CD4-positive, alpha-beta T cell (primary cell): ENCODE data around the gene TMEM145. TPM values are rescaled to one million over a fixed set of nuclear protein-coding genes. Genes with fewer than 3 reads are reported as not detected.

Experiments
- ATAC-seq: fragments of 200-7000 bp; cut with Tn5 transposase; one replicate; pipeline ENCODE4 v1.10.0; 2022; ENCODE audit warnings: mild to moderate bottlenecking; ENCODE audit not compliant: poor library complexity
- CTCF ChIA-PET: fragments of 350-600 bp; sonication (Branson Sonifier 250); formaldehyde crosslinking; loops from one replicate; lab custom pipeline; 2021; ENCODE audit warnings: antibody characterized with exemption, inconsistent platforms; lab: Charles Lee
- POLR2A ChIA-PET: fragments of 350-600 bp; sonication (Branson Sonifier 250); formaldehyde crosslinking; loops from one replicate; lab custom pipeline; 2021; ENCODE audit warnings: antibody characterized with exemption, inconsistent platforms; lab: Charles Lee
- DNase-seq, 14 experiments: peaks; one replicate each; pipeline ENCODE4 v3.0.0-alpha.2; 2013 to 2020; ENCODE audit warnings: mixed read lengths in 2 of 14
- H3K27ac ChIP-seq, 2 donors: one replicate each; pipeline versions ENCODE4 v1.5.1 to v1.7.0; 2013; ENCODE audit warnings: low read length in 2 of 2, low read depth in 1 of 2, mild to moderate bottlenecking in 1 of 2
- H3K27me3 ChIP-seq, 2 experiments: 1 replicate in 1 of 2; 2 replicates in 1 of 2; pipeline versions ENCODE4 v1.6.1 to v1.7.0; 2013; ENCODE audit warnings: low read length in 2 of 2, control low read depth in 1 of 2, mild to moderate bottlenecking in 1 of 2, moderate library complexity in 1 of 2; ENCODE audit not compliant: insufficient read depth in 2 of 2, control insufficient read depth in 1 of 2
- H3K36me3 ChIP-seq: one replicate; pipeline ENCODE4 v1.6.1; 2013; ENCODE audit warnings: low read length, control low read depth; ENCODE audit not compliant: insufficient read depth
- H3K4me1 ChIP-seq: one replicate; pipeline ENCODE4 v1.6.1; 2013; ENCODE audit warnings: low read length, control low read depth; ENCODE audit not compliant: insufficient read depth
- H3K4me3 ChIP-seq: one replicate; pipeline ENCODE4 v1.5.1; 2013; ENCODE audit warnings: mild to moderate bottlenecking, low read length, moderate library complexity
- H3K9me3 ChIP-seq, 2 experiments: 1 replicate in 1 of 2; 2 replicates in 1 of 2; pipeline versions ENCODE4 v1.6.1 to v1.7.0; 2013; ENCODE audit warnings: low read length in 2 of 2, mild to moderate bottlenecking in 2 of 2, control low read depth in 1 of 2, moderate library complexity in 1 of 2; ENCODE audit not compliant: control insufficient read depth in 1 of 2, insufficient read depth in 1 of 2
- H3K27ac Mint-ChIP-seq: one replicate; pipeline ENCODE4 v1.8.0; 2020; ENCODE audit warnings: mixed read lengths
- H3K27me3 Mint-ChIP-seq: one replicate; pipeline ENCODE4 v1.8.0; 2021; ENCODE audit warnings: mixed read lengths
- H3K36me3 Mint-ChIP-seq: one replicate; pipeline ENCODE4 v1.8.0; 2021; ENCODE audit warnings: low read depth, mixed read lengths
- H3K4me1 Mint-ChIP-seq: one replicate; pipeline ENCODE4 v1.8.0; 2021; ENCODE audit warnings: low read depth, mixed read lengths
- H3K4me3 Mint-ChIP-seq: one replicate; pipeline ENCODE4 v1.8.0; 2020; ENCODE audit warnings: mild to moderate bottlenecking, mixed read lengths
- H3K9me3 Mint-ChIP-seq: one replicate; pipeline ENCODE4 v1.8.0; 2020; ENCODE audit warnings: mixed read lengths
- intact Hi-C, 2 experiments: fragments of 100-400 bp; cut with DNase I in 1 of 2; cut with micrococcal nuclease in 1 of 2; formaldehyde crosslinking; loops; one replicate each; pipeline versions ENCODE4 v1.15.1 to v1.9.0; 2023 to 2025; cut with DNase I, micrococcal nuclease
- total RNA-seq, 174 experiments: library from RNA in 2 of 174; stranded (reverse) in 2 of 174; gene quantifications; one replicate each; pipeline ENCODE4 v1.2.3 and lab custom pipeline; 2021 to 2026
- TF ChIP-seq, protein P1 (sequence below): fragments of 200-600 bp; IDR thresholded peaks from one replicate; pipeline ENCODE4 v1.8.0; 2022; ENCODE audit warnings: antibody characterized with exemption, mild to moderate bottlenecking

Gene TMEM145
- total RNA-seq, 2 experiments from 2014 or later, result not detected

DNA sequence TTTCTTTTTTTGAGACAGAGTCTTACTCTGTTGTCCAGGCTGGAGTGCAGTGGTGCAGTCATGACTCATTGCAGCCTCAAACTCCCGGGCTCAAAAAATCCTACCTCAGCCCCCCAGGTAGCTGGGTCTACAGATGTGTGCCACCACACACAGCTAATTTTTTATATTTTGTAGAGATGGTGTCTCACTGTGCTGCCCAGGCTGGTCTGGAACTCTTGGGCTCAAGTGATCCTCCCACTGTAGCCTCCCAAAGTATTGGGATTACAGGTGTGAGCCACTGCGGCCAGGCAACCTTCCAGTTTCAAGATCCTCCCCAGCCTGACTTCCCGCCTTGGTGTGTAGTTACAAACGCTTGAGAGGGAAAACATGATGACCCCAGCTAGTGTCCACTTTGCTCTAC is 54.8 kb downstream of the TMEM145 start:
- POLR2A ChIA-PET, result no interaction called here
- no peak for ATAC-seq
- intact Hi-C loops, result no loop called here

DNA sequence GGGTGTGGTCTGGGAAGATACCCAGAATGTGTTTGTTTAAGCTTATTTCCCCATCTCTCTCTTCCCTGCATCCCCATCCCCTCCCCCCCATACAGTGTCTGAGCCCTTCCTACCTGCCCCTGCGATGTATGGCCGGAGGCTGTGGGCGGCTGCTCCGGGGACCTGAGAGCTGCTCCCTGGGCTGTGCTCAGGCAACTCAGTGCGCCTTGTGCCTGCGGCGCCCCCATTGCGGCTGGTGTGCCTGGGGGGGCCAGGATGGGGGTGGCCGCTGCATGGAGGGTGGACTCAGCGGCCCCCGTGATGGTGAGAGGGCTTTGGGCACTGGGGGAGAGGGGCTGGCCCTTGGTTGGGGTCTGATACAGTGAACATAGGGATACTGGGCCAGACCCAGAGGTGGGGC is 55.3 kb downstream of the TMEM145 start:
- H3K36me3 Mint-ChIP-seq, result peaks cover 6% of the 10 kb centered on the region
- TF ChIP-seq, protein P1, sequence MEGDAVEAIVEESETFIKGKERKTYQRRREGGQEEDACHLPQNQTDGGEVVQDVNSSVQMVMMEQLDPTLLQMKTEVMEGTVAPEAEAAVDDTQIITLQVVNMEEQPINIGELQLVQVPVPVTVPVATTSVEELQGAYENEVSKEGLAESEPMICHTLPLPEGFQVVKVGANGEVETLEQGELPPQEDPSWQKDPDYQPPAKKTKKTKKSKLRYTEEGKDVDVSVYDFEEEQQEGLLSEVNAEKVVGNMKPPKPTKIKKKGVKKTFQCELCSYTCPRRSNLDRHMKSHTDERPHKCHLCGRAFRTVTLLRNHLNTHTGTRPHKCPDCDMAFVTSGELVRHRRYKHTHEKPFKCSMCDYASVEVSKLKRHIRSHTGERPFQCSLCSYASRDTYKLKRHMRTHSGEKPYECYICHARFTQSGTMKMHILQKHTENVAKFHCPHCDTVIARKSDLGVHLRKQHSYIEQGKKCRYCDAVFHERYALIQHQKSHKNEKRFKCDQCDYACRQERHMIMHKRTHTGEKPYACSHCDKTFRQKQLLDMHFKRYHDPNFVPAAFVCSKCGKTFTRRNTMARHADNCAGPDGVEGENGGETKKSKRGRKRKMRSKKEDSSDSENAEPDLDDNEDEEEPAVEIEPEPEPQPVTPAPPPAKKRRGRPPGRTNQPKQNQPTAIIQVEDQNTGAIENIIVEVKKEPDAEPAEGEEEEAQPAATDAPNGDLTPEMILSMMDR, result no peak
- Histone ChIP-seq H3K36me3 (peaks cover 3% of the 10 kb centered on the region), H3K27ac (no peak overlapping the region), H3K9me3 (no peaks in the 10 kb centered on the region), H3K4me1 (no peaks in the 10 kb centered on the region), H3K4me3 (no peak overlapping the region), H3K27me3 (no peaks in the 10 kb centered on the region)
- H3K27me3 Mint-ChIP-seq, result no peaks in the 10 kb centered on the region
- intact Hi-C loops, result no loop called here
- H3K27ac Mint-ChIP-seq, result no peak overlapping the region
- H3K4me1 Mint-ChIP-seq, result no peaks in the 10 kb centered on the region
- ATAC-seq (no peak), DNase-seq (no peak)
- CTCF ChIA-PET, result no interaction called here
- no peak overlapping the region for H3K4me3 Mint-ChIP-seq
- H3K9me3 Mint-ChIP-seq, result no peaks in the 10 kb centered on the region
- POLR2A ChIA-PET, result no interaction called here

More for the DNA sequence above, 54.8 kb downstream of the TMEM145 start:
- Histone ChIP-seq H3K36me3 (peaks cover 3% of the 10 kb centered on the region), H3K27ac (no peak overlapping the region), H3K9me3 (no peaks in the 10 kb centered on the region), H3K27me3 (no peaks in the 10 kb centered on the region), H3K4me1 (no peaks in the 10 kb centered on the region), H3K4me3 (no peak overlapping the region)
- no peaks in the 10 kb centered on the region for H3K9me3 Mint-ChIP-seq
- CTCF ChIA-PET, result no interaction called here
- H3K27me3 Mint-ChIP-seq, result no peaks in the 10 kb centered on the region
- H3K36me3 Mint-ChIP-seq, result peaks cover 6% of the 10 kb centered on the region
- no peak overlapping the region for H3K27ac Mint-ChIP-seq
- H3K4me3 Mint-ChIP-seq, result no peak overlapping the region
- no peaks in the 10 kb centered on the region for H3K4me1 Mint-ChIP-seq
- no peak for DNase-seq
- TF ChIP-seq, protein P1, result no peak

- no peak overlapping the region for H3K4me3 ChIP-seq
- TF ChIP-seq, protein P1, result no peak
- Mint-ChIP-seq H3K36me3 (peaks cover 3% of the 10 kb centered on the region), H3K4me1 (no peaks in the 10 kb centered on the region), H3K4me3 (no peak overlapping the region), H3K27me3 (no peaks in the 10 kb centered on the region), H3K27ac (no peak overlapping the region), H3K9me3 (no peaks in the 10 kb centered on the region)
- no peaks in the 10 kb centered on the region for H3K27me3 ChIP-seq
- CTCF ChIA-PET, result no interaction called here
- intact Hi-C loops, result no loop called here
- POLR2A ChIA-PET, result no interaction called here
- peaks cover 2% of the 10 kb centered on the region for H3K36me3 ChIP-seq
- ATAC-seq (no peak), DNase-seq (no peak)
- no peaks in the 10 kb centered on the region for H3K9me3 ChIP-seq
- H3K27ac ChIP-seq, result no peak overlapping the region
- no peaks in the 10 kb centered on the region for H3K4me1 ChIP-seq
Measured at GRCh38 chr19:42368765-42369164, 55.7 kb downstream of the TMEM145 start.
